Common myeloid progenitor, CD34-positive (primary cell): ENCODE results near the gene RBPMS2.

Source experiments
- CTCF ChIA-PET: fragments of 350-600 bp; sonication (Branson Sonifier 250); formaldehyde crosslinking; loops from one replicate; lab custom pipeline; 2021; ENCODE audit warnings: antibody characterized with exemption; lab: Charles Lee
- POLR2A ChIA-PET: fragments of 350-600 bp; sonication (Branson Sonifier 250); formaldehyde crosslinking; loops from one replicate; lab custom pipeline; 2021; ENCODE audit warnings: antibody characterized with exemption; lab: Charles Lee
- DNase-seq, 3 donors: peaks; one replicate each; pipeline versions ENCODE4 v3.0.0 to v3.0.0-alpha.2; 2013
- H3K27ac ChIP-seq, 2 experiments: 1 replicate in 1 of 2; 2 replicates in 1 of 2; pipeline ENCODE4 v1.7.0; 2013; ENCODE audit warnings: inconsistent platforms in 2 of 2, low read length in 2 of 2, mild to moderate bottlenecking in 2 of 2, low read depth in 1 of 2, moderate library complexity in 1 of 2; ENCODE audit not compliant: severe bottlenecking in 2 of 2, insufficient read depth in 1 of 2, poor library complexity in 1 of 2
- H3K27me3 ChIP-seq, 5 experiments: replicated peaks in 2 of 5; 1 replicate in 3 of 5; 2 replicates in 2 of 5; pipeline versions ENCODE4 v1.6.1 to v1.7.0; 2013; ENCODE audit warnings: low read length in 4 of 5, mild to moderate bottlenecking in 2 of 5, moderate library complexity in 2 of 5, inconsistent platforms in 1 of 5; ENCODE audit not compliant: insufficient read depth in 5 of 5, control insufficient read depth in 4 of 5
- H3K36me3 ChIP-seq, 4 experiments: 1 replicate in 2 of 4; 2 replicates in 2 of 4; pipeline versions ENCODE4 v1.6.1 to v1.7.0; 2013; ENCODE audit warnings: low read length in 3 of 4, control low read depth in 1 of 4, mild to moderate bottlenecking in 1 of 4; ENCODE audit not compliant: control insufficient read depth in 4 of 4, insufficient read depth in 4 of 4
- H3K4me1 ChIP-seq, 4 experiments: 1 replicate in 3 of 4; 2 replicates in 1 of 4; pipeline versions ENCODE4 v1.6.1 to v1.7.1; 2013; ENCODE audit warnings: low read length in 3 of 4, mild to moderate bottlenecking in 3 of 4, control low read depth in 1 of 4, inconsistent platforms in 1 of 4, moderate library complexity in 1 of 4; ENCODE audit not compliant: control insufficient read depth in 4 of 4, insufficient read depth in 4 of 4; ENCODE audit errors: control extremely low read depth in 1 of 4
- H3K4me3 ChIP-seq, 7 experiments: 1 replicate in 4 of 7; 2 replicates in 3 of 7; pipeline versions ENCODE4 v1.5.1 to v1.7.0; 2013; ENCODE audit warnings: mild to moderate bottlenecking in 7 of 7, low read length in 6 of 7, moderate library complexity in 6 of 7, inconsistent platforms in 2 of 7, low read depth in 2 of 7, control low read depth in 1 of 7; ENCODE audit not compliant: insufficient read depth in 4 of 7, control insufficient read depth in 1 of 7; ENCODE audit errors: extremely low read depth in 1 of 7
- H3K9me3 ChIP-seq, 5 experiments: 1 replicate in 4 of 5; 2 replicates in 1 of 5; pipeline versions ENCODE4 v1.6.1 to v1.7.1; 2013; ENCODE audit warnings: low read length in 4 of 5, mild to moderate bottlenecking in 2 of 5, inconsistent platforms in 1 of 5, low read depth in 1 of 5, moderate library complexity in 1 of 5; ENCODE audit not compliant: control insufficient read depth in 4 of 5, insufficient read depth in 2 of 5; ENCODE audit errors: control extremely low read depth in 1 of 5
- WGBS: methylation state at CpG from one replicate; pipeline ENCODE4 v1.1.5; 2013; ENCODE audit not compliant: insufficient coverage; 5-methylcytosine and 5-hydroxymethylcytosine counted together

Gene RBPMS2

DNA sequence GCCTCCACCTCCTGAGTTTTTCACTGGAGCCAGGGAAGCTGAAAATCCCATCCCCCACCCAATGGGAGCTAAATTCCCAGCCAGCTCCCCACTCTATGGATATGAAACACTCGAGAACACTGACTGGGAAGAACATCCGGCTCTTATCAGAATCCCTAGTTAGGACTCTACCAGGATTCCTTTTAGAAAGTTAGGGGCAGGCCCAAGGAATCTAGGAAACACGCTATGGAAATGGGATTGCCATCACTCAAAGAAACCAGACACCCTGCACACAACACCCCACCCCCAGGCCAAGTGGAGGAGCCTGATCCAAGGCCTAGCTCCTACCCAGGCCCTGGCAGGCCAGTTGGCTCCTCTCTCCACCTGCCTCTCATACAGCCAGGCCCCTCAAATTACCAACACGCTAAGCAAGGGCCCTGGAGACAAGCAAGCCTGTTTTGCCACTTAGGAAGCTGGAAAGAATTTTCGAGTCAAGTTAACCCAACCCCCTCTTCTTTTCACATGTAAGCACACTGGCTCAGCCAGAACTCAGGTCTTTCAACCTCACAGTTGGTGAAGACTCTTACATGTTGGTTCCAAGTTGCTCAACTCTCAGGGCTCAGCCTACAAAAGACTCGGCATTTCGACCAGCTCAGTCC lies 75.5 kb downstream of the RBPMS2 start:
- Histone ChIP-seq H3K36me3 (peaks cover 0 to 9% (median 6%) of the 10 kb centered on the region in 4 experiments), H3K4me1 (peaks cover 43 to 81% (median 71%) of the 10 kb centered on the region in 4 experiments), H3K27ac (no peak overlapping the region), H3K27me3 (no peaks in the 10 kb centered on the region), H3K4me3 (peak overlapping the region in 4 of 7 experiments; percentile 2 to 36 (median 10)), H3K9me3 (no peaks in the 10 kb centered on the region)
- CTCF ChIA-PET: interaction anchor here (5.9 to 25.1 kb wide), 2 partner anchors 11 to 26 kb away, joined by 50 to 625 read pairs; no protein-coding TSS in a partner anchor
- no peak for DNase-seq
- POLR2A ChIA-PET: no interaction called here
- WGBS: 94% methylated on average over 6 of the region's 7 CpGs

GRCh38 chr15:64698823-64699222 lies 76.6 kb downstream of the RBPMS2 start:
- H3K36me3 ChIP-seq: peaks cover 0 to 11% (median 6%) of the 10 kb centered on the region in 4 experiments
- H3K4me3 ChIP-seq: no peak overlapping the region
- H3K9me3 ChIP-seq: no peaks in the 10 kb centered on the region
- H3K4me1 ChIP-seq: peaks cover 45 to 89% (median 79%) of the 10 kb centered on the region in 4 experiments
- ChIA-PET CTCF (interaction anchor here (1.3 to 25.1 kb wide), 3 partner anchors 10 to 27 kb away, joined by 3 to 625 read pairs (median 50); no protein-coding TSS in a partner anchor), POLR2A (no interaction called here)
- DNase-seq: no peak
- H3K27me3 ChIP-seq: no peaks in the 10 kb centered on the region
- peak overlapping the region in 1 of 2 experiments; percentile 4 for H3K27ac ChIP-seq

GRCh38 chr15:64697911-64698369 lies 77.4 kb downstream of the RBPMS2 start:
- CTCF ChIA-PET: interaction anchor here (1.2 to 25.1 kb wide), 4 partner anchors 9 to 509 kb away, joined by 3 to 625 read pairs (median 26); no protein-coding TSS in a partner anchor
- Histone ChIP-seq H3K27me3 (no peaks in the 10 kb centered on the region), H3K27ac (no peak overlapping the region), H3K4me1 (peaks cover 49 to 92% (median 83%) of the 10 kb centered on the region in 4 experiments), H3K36me3 (peaks cover 0 to 17% (median 6%) of the 10 kb centered on the region in 4 experiments), H3K9me3 (no peaks in the 10 kb centered on the region), H3K4me3 (no peak overlapping the region)
- POLR2A ChIA-PET: no interaction called here
- WGBS: 100% methylated on average over 2 of the region's 3 CpGs
- DNase-seq: no peak

DNA sequence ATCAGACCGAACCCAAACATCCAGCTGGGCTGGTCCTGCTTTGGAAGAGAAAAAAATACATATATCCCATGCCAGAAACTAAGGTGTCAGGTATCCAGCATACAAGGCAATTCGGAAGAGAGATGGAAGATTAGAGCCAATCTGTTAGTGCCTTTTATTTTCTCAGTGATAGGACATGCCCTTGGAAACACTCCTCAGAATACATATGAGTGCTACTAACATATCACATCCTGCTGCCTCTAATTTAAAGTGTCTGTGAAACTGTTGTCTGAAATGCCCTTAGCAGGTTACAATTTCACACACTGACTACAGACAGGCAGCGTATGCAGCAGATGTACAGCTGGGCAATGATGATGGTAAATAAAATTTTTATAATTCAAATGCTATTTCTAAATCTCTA lies 78.9 kb downstream of the RBPMS2 start:
- Histone ChIP-seq H3K27me3 (no peaks in the 10 kb centered on the region), H3K9me3 (no peaks in the 10 kb centered on the region), H3K27ac (peak overlapping the region in 1 of 2 experiments; percentile 70), H3K36me3 (peaks cover 0 to 22% (median 7%) of the 10 kb centered on the region in 4 experiments), H3K4me3 (peak overlapping the region in 1 of 7 experiments; percentile 50), H3K4me1 (peaks cover 46 to 92% (median 85%) of the 10 kb centered on the region in 4 experiments)
- 100% methylated on average over 2 of the region's 3 CpGs for WGBS
- no peak for DNase-seq
- ChIA-PET POLR2A (no interaction called here), CTCF (interaction anchor here (0.7 to 25.1 kb wide), 4 partner anchors 11 to 863 kb away, joined by 3 to 625 read pairs (median 23); no protein-coding TSS in a partner anchor)

DNA sequence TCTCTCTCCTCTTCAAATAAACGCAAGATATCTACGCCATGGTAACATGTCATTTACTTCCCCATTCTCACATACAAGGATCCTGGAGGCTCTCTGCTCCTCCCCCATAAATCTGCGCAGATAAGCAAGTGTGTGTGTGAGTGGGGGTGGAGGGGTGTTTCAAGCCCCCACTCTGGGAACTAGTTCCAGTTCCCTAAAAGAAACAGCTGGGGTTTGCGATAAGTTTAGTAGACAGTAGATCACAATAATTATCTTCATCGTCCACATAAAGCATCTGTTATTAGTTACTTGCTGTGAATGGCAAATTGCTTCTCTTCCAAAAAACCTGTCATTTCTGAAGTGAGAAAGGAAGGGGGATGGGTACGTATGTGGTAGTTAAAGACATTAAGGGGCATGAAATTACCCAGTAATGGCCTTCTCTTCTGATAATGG lies 79.8 kb downstream of the RBPMS2 start:
- peak overlapping the region; percentile 55 to 83 for H3K27ac ChIP-seq
- POLR2A ChIA-PET: interaction anchor here (0.6 to 1.2 kb wide), 4 partner anchors 22 to 265 kb away, joined by 3 to 7 read pairs (median 4); no protein-coding TSS in a partner anchor
- CTCF ChIA-PET: interaction anchor here (0.5 to 25.1 kb wide), 8 partner anchors 8 to 862 kb away, joined by 3 to 625 read pairs (median 4); no protein-coding TSS in a partner anchor
- no peaks in the 10 kb centered on the region for H3K27me3 ChIP-seq
- no peaks in the 10 kb centered on the region for H3K9me3 ChIP-seq
- 0% methylated on average over 1 of the region's 6 CpGs for WGBS
- H3K36me3 ChIP-seq: peaks cover 0 to 29% (median 14%) of the 10 kb centered on the region in 4 experiments
- H3K4me1 ChIP-seq: peaks cover 39 to 91% (median 80%) of the 10 kb centered on the region in 4 experiments
- peak overlapping the region in 4 of 7 experiments; percentile 27 to 61 (median 40) for H3K4me3 ChIP-seq
- DNase-seq: peak; percentile 96 to 100 (median 99)

DNA sequence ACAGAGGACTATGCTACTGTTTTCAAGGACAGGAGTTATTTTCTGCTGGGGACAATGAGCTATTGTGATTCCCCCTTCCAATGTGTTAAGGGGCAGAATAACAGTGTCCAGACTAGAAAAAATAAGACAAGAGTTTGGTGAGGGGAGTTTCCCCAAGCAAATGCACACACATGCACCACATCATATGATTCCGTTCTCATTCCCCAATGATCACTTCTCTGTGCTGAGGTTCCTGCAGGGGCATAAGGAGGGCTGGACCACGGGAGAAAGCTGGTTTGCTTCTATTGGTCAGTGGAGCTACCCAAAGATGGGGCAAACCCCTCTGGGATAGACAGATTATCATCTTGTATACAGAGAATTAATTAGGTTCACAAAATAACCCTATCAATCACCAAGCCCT lies 80.6 kb downstream of the RBPMS2 start:
- no CpG with 5 or more reads among the region's 2 CpGs for WGBS
- ChIA-PET POLR2A (interaction anchor here (0.8 to 1.2 kb wide), 2 partner anchors 22 to 33 kb away, joined by 4 to 5 read pairs; no protein-coding TSS in a partner anchor), CTCF (interaction anchor here (0.6 to 25.1 kb wide), 8 partner anchors 9 to 314 kb away, joined by 3 to 625 read pairs (median 4); no protein-coding TSS in a partner anchor)

More for the DNA sequence above, 80.6 kb downstream of the RBPMS2 start:
- H3K4me3 ChIP-seq: peak overlapping the region in 4 of 7 experiments; percentile 32 to 61 (median 43)
- no peaks in the 10 kb centered on the region for H3K27me3 ChIP-seq
- no peaks in the 10 kb centered on the region for H3K9me3 ChIP-seq
- peak overlapping the region; percentile 50 to 83 for H3K27ac ChIP-seq
- DNase-seq: peak in 1 of 3 donors; percentile 19
- peaks cover 5 to 31% (median 15%) of the 10 kb centered on the region in 4 experiments for H3K36me3 ChIP-seq
- peaks cover 36 to 87% (median 73%) of the 10 kb centered on the region in 4 experiments for H3K4me1 ChIP-seq
